CD4-positive, alpha-beta T cell treated with Interferon alpha-2 for 1 hour (primary cell): ENCODE results near the gene ABCG8.

Experiments
- DNase-seq, 2 donors: peaks; one replicate each; pipeline ENCODE4 v3.0.0-alpha.2; 2020 to 2022

Gene ABCG8

DNA sequence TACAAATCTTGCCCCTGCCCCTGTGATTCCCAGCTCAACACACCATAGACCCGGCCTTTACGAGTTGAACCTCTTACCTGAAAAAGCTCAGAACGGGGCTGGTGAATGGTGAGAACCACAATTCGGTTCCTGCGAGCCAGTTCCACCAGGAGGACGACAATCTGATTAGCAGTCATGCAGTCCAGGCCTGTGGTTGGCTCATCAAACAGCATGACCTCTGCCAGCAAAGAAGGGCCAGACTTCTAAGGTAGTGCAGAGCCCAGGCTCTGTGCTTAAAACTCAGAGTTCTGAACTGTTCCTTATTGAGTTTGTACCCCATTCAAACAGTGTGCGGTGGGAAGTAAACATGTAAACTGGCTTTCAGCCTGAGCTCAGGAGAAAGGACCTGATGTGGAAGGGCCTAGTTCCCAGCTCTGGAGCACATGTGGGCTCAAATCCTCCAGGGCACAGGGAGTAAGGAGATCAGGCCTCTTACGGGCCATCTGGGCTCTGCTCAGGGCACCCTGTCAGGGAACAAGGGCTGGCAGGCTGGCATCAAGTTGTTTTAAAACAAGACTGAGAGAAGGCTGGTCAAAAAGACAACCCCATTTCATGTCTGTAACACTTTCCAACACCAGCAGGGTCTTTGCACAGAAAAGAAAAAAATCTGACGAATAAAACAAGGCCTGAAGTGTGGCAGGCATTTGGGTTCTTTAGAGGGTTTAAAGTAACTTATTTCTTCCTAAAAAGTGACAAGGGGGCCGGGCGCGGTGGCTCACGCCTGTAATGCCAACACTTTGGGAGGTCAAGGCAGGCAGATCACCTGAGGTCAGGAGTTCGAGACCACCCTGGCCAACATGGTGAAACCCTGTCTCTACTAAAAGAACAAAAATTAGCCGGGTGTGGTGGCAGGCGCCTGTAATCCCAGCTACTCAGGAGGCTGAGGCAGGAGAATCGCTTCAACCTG, 12.2 kb upstream of the ABCG8 start:
- DNase-seq, result no peak

DNA sequence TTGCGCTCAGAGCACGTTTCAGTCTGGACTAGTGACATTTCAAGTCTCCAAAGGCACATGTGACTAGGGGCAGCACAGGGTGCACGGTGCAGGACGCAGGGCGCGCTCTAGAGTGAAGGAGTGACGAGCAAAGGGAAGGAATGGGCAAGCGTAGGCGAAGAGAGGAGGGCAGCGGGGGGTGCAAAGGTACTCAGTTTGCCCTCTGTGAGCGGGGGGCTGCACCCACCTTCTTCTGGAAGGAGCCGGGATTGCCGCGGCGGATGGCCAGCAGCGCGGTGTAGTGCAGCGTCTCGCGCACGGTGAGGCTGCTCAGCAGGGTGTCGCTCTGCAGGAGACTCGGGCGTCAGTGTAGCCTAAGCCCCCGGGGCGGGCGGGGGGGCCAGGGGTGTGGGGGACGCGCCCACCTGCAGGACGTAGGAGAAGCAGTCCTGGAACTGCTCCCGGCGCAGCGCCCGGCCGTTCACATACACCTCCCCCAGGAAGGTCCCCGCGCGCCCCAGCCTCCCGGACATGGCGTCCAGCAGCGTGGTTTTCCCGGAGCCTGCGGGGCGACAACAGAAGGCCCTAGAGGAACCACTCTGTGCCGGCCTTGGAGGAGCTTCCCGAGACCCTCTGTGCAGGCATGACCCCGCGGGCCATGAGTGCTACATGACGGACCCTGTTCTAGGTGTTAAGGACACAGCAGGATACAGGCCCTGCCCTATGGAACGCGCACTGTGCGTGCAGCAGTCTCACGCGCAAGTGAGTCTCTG, 7.1 kb upstream of the ABCG8 start:
- no peak for DNase-seq

DNA sequence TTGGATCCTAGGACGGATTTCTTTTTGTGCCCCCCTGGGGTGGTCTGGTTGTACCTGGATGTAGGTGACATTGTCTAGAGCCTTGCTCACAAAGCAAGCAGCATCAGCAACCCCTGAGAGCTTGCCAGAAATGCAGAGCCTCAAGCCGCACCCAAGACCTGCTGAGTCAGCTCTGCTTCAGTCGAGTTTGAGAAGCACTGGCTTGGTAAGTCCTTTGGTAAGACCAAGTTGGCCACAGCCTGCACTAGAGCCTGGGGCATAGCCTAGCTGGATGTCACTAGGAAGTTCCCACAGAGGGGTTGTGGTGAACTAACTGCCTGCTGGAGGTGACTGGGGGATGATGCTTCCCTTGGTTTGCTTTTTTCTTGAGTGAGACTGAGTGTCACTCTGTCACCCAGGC, 6.3 kb upstream of the ABCG8 start:
- DNase-seq, result no peak

DNA sequence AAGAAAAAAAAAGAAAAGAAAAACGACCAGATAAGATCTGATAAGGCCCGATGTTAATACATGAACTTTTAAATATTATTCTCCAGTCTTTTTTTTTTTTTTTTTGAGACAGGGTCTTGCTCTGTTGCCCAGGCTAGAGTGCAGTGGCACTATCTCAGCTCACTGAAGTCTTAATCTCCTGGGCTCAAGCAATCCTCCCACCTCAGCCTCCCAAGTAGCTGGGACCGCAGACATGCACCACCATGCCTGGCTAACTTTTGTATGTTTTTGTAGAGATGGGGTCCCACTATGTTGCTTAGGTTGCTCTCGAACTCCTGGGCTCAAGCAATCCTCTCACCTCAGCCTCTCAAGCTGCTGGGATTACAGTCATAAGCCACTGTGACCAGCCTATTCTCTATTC, 1.7 kb upstream of the ABCG8 start:
- no peak for DNase-seq

DNA sequence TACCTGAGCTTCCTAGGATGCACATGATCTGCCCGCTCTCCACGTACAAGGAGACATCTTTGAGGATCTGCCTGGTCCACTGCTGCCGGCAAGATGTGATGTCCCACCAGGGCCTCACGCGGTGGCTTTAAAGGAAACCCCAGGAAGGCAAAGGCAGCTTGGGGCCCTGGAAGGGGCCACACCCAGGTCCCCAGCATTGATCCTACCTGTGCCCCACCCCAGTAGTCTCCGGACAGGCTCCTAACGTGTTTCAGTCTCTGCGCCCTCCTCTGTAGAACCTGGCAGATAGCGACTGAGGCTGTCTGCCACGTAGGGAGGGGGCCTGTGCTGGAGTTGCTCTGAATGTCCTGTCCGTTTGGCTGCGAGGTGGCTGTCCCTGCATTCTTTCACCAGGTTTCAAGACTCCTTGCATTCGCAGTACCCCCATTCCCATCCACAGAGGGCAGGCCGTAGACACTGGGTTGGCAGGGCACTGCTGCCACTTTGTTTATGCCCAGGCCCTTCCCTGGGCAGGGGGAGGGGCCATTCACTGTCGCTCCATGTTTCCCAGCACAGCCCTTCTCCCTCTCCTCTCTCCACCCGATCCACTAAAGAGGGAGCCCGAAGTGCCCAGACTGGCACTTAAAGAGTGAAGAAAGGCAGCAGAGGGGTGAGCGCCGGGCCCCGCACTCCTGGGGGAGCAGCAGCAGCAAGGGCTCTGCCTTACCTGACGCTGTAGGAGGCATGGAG, 776 bp upstream of the ABCG8 start:
- no peak for DNase-seq

DNA sequence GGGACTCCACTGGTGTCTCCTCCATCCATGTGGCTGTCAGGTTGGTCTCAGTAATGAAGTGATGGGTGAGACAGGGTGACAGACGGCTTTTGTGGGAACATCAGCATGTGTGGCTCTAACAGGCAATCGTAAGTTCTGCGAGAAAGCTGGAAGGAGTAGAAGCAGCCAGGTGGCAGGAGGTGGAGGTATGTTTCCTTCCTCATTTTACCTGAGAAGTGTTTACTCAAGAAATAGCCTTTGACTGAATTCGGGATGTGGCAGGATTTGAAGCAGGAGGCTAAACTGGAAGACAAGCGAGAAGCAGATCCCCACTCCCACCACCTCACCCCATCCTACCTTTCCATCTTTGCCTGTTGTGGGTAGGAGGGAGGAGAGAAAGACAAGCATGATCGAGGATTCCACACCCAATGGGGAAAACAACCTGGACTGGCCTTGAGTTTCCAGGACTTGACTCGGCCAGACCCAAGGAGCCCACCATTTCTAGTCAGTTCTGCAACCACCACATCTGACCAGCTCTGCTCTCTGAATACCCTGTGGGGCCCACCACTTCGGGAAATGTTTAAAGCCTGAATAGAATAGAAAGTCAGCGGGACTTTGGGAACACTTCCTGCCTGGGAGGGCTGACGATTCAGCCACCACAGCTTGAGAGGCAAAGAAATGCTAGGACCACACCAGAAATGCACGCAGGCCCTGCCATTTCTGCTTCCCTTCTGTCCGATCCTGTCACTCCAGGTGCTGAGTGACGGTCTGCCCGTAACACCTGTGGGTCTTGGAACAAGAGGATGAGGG, 1.2 kb downstream of the ABCG8 start:
- no peak for DNase-seq

DNA sequence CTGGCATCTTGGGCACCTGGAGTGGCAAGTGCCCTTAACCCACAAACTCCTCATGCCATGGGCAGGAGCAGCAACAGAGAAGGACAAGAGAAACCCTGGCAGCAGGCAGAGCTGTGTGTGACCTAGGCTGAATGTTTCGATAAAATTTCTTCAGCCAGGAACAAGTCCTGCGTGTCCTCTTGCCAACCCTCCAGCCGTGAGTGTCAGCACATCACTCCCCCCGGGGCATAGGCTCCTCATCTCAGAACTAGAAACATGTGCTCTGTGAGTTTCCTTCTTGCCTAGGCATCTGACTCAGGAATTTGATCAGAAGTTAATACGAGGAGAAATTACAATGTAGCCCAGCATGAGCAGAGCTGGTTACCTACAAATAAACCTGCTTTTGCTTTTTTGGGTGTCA, 2.2 kb downstream of the ABCG8 start:
- no peak for DNase-seq

DNA sequence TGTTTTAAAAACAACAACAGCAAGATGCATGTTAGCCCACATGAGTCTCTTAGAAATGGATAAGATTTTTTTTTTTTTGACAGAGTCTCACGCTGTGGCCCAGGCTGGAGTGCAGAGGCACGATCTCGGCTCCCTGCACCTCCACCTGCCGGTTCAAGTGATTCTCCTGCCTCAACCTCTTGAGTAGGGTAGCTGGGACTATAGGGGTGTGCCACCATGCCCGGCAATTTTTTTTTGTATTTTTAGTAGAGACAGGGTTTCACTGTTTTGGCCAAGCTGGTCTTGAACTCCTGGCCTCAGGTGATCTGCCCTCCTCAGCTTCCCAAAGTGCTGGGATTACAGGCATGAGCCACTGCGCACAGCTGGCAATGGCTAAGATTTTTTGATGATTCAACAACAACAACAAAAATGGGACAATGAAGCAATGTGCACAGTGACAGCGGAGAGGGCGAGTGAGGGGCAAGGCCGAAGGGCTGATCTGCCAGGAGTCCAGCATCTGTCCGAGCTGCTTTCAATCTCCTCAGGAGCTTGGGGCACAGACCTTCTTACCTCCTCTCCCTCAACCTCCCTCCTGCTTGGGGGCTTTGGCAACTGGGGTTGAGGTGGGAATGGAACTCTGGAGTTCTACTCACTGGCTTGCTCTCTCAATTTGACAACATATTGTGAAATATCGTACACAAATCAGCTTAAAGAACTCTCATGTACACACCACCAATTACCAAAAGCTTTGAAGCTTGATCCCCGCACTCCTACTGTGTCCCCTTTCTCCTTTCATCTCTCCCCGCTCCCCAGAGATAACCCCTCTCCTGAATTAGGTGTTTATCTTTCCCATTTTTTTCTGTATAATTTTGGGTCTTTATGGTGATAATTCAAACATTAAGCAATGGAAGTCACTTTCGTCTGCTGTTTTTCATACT, 3.4 kb downstream of the ABCG8 start:
- no peak for DNase-seq

DNA sequence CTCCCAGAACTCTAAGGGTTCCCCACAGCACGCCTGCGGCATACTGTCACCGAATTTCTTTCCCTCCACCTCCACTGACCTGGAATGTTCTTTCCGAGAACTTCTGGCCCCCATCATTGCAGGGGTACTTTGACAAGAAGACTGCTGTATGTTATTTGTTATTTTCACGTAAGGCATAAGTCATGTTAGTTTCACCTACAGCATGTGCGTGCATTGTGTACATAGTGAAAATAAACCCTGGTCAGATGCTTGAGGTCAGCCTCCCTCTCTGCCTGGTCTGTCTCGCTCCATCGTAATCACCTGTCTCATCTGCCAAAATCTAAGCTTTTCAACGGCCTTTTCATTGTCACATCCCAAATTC, 4.1 kb downstream of the ABCG8 start:
- no peak for DNase-seq

DNA sequence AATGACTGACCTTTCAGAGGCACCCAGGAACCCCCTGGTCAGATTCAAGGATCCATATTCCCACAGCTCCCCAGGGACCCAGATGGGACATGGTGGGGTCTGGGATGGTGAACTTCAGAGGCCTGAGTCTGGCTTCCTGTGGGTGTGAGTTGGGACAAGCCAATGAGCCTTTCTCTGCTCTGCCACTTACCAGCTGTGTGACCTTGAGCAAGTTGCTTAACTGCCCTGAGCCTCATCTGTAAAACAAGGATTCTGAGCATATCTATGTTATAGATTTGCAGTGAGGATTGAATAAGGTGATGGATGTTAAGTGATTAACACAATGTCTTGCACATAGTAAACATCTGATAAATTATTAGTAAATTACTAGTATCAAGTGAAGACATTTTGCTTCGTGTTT, 6.4 kb downstream of the ABCG8 start:
- DNase-seq, result no peak

DNA sequence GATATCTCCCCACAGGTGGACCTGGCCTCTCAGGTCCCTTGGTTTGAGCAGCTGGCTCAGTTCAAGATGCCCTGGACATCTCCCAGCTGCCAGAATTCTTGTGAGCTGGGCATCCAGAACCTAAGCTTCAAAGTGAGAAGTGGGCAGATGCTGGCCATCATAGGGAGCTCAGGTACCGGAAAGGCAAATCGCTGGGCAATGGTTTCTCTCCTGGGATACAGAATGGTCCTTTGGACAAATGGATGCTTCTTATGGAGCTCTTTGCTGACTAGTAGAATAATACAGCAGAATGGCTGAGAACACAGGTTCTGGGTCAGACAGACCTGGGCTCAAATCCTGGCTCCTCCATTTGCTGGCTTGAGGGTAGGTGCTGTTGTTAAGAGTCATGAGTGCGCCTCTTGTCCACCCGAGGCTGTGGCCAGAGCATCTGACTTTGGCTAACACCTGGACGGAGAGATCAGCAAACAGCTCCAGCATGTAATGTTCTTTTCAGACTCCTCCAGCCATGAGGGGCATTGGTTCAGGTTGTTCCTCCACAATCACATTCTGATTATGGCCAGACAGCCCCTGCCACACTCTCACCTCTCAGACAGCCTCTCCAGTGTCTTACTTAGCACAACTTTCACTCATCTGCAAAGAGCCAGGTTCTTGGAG, 7.5 kb downstream of the ABCG8 start:
- DNase-seq, result no peak

DNA sequence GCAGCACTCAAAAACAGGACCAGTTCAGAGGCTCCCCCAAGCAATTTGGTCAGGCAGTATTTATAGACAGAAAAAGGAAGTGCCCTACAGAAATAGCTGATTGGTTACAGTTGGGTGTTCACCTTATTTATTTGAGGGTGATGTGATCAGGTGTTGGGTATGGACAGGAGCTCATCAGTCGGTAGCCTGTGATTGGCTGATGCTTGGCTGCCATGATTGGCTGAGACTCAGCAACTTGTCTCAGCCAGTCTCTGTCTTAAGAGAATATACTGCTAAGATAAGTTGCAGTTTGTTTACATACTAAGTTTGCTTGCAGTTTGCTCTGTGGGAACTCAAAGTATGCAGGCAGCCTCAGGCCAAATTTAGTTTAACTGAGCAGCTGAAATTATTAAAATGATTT, 9.4 kb downstream of the ABCG8 start:
- DNase-seq, result no peak

DNA sequence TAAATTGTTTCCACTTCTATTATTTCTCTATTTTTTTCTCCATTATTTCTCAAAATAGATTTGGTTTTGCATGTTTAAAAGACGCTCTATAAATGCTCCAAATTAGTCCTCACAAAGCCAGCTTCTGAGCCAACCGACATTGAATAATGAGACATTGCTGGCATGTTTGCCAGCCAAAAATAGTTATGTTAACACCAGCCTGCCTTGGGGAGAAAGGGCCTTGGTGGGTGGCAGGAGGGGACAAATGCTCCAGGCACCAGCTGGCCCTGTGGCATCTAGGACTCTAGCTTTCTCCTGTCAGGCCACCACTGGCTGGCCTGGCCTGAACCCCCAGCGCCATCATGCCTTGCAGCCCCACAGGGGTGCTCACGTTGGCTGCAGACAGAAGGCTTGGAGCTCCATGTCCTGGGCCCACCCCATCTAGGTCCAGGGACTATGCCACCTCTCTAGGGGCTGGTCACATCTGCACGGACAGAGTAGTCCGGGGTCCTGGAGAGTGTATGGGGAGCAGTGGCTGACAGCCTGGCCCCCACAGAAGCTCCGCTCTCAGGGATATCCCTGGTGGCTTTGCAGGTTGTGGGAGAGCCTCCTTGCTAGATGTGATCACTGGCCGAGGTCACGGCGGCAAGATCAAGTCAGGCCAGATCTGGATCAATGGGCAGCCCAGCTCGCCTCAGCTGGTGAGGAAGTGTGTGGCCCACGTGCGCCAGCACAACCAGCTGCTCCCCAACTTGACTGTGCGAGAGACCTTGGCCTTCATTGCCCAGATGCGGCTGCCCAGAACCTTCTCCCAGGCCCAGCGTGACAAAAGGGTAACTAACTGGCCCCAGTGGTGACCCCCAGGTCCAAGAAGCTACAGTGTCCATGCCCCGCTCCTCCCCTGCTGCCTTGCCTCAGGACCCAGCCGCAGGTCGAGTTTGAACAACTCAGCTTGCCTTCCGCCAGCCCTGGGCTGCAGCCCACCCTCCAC, 12.5 kb downstream of the ABCG8 start:
- DNase-seq, result no peak

DNA sequence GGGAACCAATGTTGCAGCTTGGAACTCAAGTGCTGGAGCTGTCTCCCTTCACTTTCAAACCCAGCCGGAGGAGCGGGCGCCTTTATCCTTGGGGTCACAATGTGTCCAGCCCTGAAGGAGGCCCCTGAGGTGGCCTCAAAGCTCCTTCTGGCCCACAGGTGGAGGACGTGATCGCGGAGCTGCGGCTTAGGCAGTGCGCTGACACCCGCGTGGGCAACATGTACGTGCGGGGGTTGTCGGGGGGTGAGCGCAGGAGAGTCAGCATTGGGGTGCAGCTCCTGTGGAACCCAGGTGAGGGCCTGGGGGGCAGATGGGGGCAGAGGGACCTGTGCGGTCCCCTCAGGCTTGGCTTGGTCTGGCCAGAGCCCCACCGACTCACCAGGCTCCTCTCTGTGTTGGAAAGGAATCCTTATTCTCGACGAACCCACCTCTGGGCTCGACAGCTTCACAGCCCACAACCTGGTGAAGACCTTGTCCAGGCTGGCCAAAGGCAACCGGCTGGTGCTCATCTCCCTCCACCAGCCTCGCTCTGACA, 13.5 kb downstream of the ABCG8 start:
- no peak for DNase-seq

DNA sequence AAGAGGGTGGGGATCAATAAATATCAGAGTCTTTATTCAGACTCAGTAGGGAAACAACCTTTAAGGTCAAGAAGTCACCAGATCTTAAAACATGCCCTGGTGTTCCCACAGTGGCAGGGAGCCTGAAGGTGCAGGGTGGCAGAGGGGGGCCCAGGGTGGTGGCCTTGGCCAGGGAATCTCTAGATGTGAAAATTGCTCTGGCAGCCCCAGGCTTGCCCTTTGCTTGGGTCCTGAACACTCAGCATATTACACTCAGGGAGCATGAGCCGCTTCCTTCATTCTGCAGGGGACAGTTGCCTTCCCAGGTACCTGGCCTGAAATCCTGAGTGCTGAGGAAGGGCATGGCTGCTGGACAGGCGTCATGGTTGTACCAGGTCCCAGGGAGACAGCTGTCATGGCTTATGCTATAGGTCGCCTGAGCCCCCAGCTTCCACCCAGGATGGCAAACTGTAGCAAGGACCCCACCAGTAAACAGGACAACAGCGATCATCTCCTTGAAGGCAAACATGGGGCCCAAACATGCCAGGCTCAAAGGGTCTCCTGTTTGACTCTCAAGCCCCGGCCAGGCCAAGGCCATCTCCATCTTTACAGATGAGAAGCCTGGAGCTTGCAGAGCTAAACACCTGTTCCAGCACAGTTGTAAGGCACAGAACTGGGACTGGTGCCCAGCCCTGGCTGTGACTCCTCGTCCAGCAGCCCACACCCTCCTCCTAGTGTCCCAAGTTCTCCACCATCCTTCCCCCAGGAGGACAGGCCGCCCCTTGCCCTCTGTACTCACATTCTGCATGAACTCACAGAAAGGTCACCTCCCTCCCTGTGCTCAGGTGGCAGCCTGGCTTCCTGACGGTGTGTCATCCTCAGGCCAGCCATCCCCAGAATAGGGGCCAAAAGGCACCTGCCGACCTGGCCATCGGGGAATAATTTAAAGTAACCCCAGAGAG, 14.6 kb downstream of the ABCG8 start:
- DNase-seq, result no peak

DNA sequence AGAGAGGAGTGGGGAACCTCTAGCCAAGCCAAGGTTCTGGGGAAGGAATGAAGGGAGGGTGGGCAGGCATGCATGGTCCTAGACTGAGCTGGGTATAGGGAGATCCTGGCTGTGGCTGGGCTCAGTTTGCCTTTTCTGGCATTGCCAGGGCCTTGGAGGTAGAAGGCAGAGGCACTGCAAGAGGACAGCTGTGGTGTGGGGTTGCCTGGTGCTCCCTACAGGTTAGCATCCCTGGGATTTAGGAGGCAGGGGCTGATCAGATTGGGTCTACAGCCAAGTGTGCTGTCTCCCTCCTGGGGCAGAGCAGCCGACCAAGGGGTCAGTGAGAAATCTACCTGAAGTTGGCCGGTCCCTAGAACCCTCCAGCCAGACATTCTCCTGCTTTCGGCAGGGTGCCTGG, 15.9 kb downstream of the ABCG8 start:
- no peak for DNase-seq

DNA sequence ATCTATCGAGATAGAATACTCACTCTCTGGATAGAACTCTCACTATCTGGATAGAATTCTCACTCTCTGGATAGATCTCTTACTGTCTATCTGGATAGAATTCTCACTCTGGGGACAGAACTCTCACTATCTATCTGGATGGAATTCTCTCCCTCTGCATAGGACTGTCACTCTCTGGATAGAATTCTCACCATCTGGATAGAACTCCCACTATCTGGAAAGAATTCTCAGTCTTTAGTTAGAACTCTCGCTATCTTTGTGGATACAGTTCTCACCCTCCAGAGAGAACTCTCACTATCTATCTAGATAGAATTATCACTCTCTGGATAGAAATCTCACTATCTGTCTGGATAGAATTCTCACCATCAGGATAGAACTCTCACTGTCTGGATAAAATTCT, 16.5 kb downstream of the ABCG8 start:
- no peak for DNase-seq

DNA sequence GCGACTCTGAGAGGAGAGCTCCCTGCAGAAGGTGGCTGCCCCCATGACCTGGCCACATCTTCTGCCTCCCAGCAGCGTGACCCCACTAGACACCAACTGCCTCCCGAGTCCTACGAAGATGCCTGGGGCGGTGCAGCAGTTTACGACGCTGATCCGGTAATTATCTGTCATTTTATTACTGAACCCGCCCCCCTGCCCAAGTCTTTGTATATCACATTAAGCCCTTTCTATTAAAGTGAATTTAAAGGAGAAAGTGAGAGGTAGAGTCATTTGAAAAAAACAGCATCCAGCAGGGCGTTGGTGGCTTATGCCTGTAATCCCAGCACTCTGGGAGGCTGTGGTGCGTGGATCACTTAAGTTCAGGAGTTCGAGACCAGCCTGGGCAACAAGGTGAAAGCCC, 33.4 kb downstream of the ABCG8 start:
- DNase-seq, result no peak
